HepG2 (cell line): Measurements from ENCODE around the gene ZNF483. TPM values are rescaled to one million over a fixed set of nuclear protein-coding genes. Genes with fewer than 3 reads are reported as not detected.
A peak's percentile ranks its signal among the peaks of the same experiment; 100 is the strongest.

Source experiments
- ARID3A ChIP-seq: IDR thresholded peaks from 2 replicates; pipeline ENCODE4 v1.6.1; 2012; ENCODE audit warnings: low read depth, low read length, improper control_type of control experiment
- FOXK1 ChIP-seq: sonication (generic); formaldehyde crosslinking; IDR thresholded peaks from 2 replicates; pipeline ENCODE4 v1.4.0; 2020; ENCODE audit warnings: low read depth, missing genetic modification reagents, borderline replicate concordance
- GABPB1 ChIP-seq: IDR thresholded peaks from 2 replicates; pipeline ENCODE4 v1.6.1; 2016; ENCODE audit warnings: mild to moderate bottlenecking, missing genetic modification reagents, moderate library complexity, missing compliant biosample characterization
- HDAC2 ChIP-seq: sonication (generic); formaldehyde crosslinking; IDR thresholded peaks from 2 replicates; pipeline ENCODE4 v1.4.0; 2020; ENCODE audit warnings: missing genetic modification reagents
- RELA ChIP-seq: sonication (generic); formaldehyde crosslinking; IDR thresholded peaks from 2 replicates; pipeline ENCODE4 v1.4.0; 2020; ENCODE audit warnings: missing genetic modification reagents
- SIX1 ChIP-seq: sonication (generic); formaldehyde crosslinking; IDR thresholded peaks from 2 replicates; pipeline ENCODE4 v1.4.0; 2020; ENCODE audit warnings: missing genetic modification reagents, borderline replicate concordance
- SYNCRIP ChIP-seq: fragments of 200-400 bp; formaldehyde crosslinking; IDR thresholded peaks from 2 replicates; pipeline ENCODE4 v1.6.1; 2018; ENCODE audit warnings: mild to moderate bottlenecking, low read depth, low read length; ENCODE audit not compliant: insufficient read depth
- TP53 ChIP-seq: sonication (generic); formaldehyde crosslinking; conservative IDR thresholded peaks from 2 replicates; pipeline ENCODE4 v1.4.0; 2020; ENCODE audit warnings: missing genetic modification reagents
- XRCC5 ChIP-seq: fragments of 200-400 bp; formaldehyde crosslinking; optimal IDR thresholded peaks from 2 replicates; pipeline ENCODE3; 2017; ENCODE audit warnings: mild to moderate bottlenecking, low read length
- ZFX ChIP-seq: sonication (generic); formaldehyde crosslinking; IDR thresholded peaks from 2 replicates; pipeline ENCODE4 v1.4.0; 2020; ENCODE audit warnings: mild to moderate bottlenecking, low read depth, missing genetic modification reagents, moderate library complexity
- ZNF280B ChIP-seq: sonication (generic); formaldehyde crosslinking; IDR thresholded peaks from 2 replicates; pipeline ENCODE4 v1.5.0; 2020; ENCODE audit warnings: missing genetic modification reagents, mild to moderate bottlenecking, borderline replicate concordance
- ZNF318 ChIP-seq: sonication (generic); formaldehyde crosslinking; IDR thresholded peaks from 2 replicates; pipeline ENCODE4 v1.4.0; 2020; ENCODE audit warnings: mild to moderate bottlenecking, missing genetic modification reagents
- ZNF552 ChIP-seq: sonication (generic); formaldehyde crosslinking; IDR thresholded peaks from 2 replicates; pipeline ENCODE4 v1.9.0; 2022; ENCODE audit warnings: missing genetic modification reagents, mild to moderate bottlenecking, borderline replicate concordance
- ZNF629 ChIP-seq: sonication (generic); formaldehyde crosslinking; conservative IDR thresholded peaks from 2 replicates; pipeline ENCODE4 v1.5.0; 2020; ENCODE audit warnings: missing genetic modification reagents
- polyA plus RNA-seq, 8 experiments: library from polyadenylated mRNA; depleted of rRNA in 3 of 8; stranded (reverse) in 7 of 8; unstranded in 1 of 8; fragments of >200 nt; fragmentation: Illumina TruSeq in 4 of 8; extraction: Trizol in 4 of 8; gene quantifications; 2 replicates each; pipeline versions ENCODE4 v1.2.1 to v1.2.3, GENCODE V29; 2011 to 2016; ENCODE audit warnings: low read depth in 4 of 8, missing spikeins in 1 of 8, mixed read lengths in 1 of 8; ENCODE audit not compliant: insufficient read depth in 1 of 8
- total RNA-seq, 5 experiments: library from RNA; depleted of rRNA; stranded (reverse); fragments of >200 nt; fragmentation: Illumina TruSeq; extraction: Trizol; gene quantifications; 2 replicates each; pipeline ENCODE4 v1.2.3, GENCODE V29; 2016; ENCODE audit warnings: low read depth in 1 of 5
- TF ChIP-seq, protein P1 (sequence below): sonication (generic); formaldehyde crosslinking; IDR thresholded peaks from 2 replicates; pipeline ENCODE4 v1.8.1; 2023; ENCODE audit warnings: mild to moderate bottlenecking, missing genetic modification reagents

The ZNF483 gene
- total and polyA plus RNA-seq, 2 of the 13 experiments (the other 11 are each of a cell fraction or from before 2014, with no cell fraction given) = 2.0 to 9.5 TPM

DNA sequence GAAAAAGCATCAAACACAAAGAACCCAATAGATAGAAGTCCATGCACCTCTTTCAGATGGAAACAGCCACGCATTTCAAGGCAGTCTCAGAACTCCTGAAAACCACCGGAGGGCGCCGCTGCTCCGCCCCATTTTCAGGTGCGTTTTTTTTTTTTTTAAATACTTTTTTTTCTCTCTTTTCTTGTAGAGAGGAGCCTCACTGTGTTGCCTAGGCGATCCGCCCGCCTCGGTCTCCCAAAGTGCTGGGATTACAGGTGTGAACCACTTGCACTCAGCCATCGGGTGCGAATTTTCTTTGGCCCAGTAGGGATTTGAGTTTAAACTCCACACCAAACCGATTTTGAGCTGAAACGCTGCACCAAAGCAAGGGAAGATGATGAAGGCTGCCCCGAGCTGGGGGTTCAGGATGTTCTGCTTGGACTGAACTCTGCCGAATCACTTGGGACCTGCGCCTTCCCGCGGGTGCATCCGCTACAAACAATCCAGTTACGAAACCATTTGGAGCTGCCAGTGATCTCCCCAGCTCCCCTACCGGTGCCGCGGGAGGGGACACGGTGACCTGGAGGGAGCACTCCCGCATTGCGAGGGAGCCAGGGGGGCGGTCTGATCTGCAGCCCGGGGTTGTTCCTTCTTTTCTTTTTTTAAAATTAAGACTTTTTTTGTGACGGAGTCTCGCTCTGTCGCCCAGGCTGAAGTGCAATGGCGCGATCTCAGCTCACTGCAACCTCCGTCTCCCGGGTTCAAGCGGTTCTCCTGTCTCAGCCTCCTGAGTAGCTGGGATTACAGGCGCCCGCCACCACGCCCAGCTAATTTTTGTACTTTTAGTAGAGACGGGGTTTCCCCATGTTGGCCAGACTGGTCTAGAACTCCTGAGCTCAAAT lies 73.1 kb downstream of the ZNF483 start (continued):
- TF ChIP-seq FOXK1 (CRISPR knock-in tag) (no peak), ZNF280B (CRISPR knock-in tag) (no peak), ARID3A (no peak), GABPB1 (CRISPR knock-in tag) (no peak; the same call in 1 of the 2 replicates), ZNF552 (no peak), HDAC2 (CRISPR knock-in tag) (no peak), TP53 (CRISPR knock-in tag) (no peak), ZFX (CRISPR knock-in tag) (no peak), XRCC5 (no peak), SYNCRIP (no peak), SIX1 (no peak), ZNF629 (CRISPR knock-in tag) (0 out of 2 replicates have a peak, but pooled peaks have one; percentile 19), ZNF318 (no peak), RELA (no peak)
- TF ChIP-seq, protein P1, sequence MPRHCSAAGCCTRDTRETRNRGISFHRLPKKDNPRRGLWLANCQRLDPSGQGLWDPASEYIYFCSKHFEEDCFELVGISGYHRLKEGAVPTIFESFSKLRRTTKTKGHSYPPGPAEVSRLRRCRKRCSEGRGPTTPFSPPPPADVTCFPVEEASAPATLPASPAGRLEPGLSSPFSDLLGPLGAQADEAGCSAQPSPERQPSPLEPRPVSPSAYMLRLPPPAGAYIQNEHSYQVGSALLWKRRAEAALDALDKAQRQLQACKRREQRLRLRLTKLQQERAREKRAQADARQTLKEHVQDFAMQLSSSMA (CRISPR knock-in tag) = no peak
